RPMI7951 (cell line): Measurements from ENCODE around the gene NBR1. TPM values are rescaled to one million over a fixed set of nuclear protein-coding genes. Genes with fewer than 3 reads are reported as not detected.
"Not testable (repeated sequence)": the region's sequence is repeated elsewhere in the genome, so short reads cannot be mapped to it uniquely, and the experiment has no call there.

Source experiments
- DNase-seq: peaks from one replicate; pipeline ENCODE4 v3.0.0-alpha.2; 2012; ENCODE audit warnings: low read depth
- total RNA-seq: library from RNA; depleted of rRNA; stranded (reverse); fragments of >200 nt; shearing (Covaris generic); gene quantifications from 2 replicates; pipeline ENCODE4 v1.2.3, GENCODE V29; 2014; rRNA removed

NBR1 gene
- total RNA-seq, 1 experiment from 2014 or later = 52.4 TPM

GRCh38 chr17:43246456-43246855 is 75.4 kb downstream of the NBR1 start:
- DNase-seq = not testable (repeated sequence)

Other genes with a start within 250 kb of the NBR1 start
- 20.3 and 22.7 TPM in 2 replicates for gene AARSD1, start 206.8 kb upstream of the NBR1 start, total RNA-seq
- 2.0 and 2.3 TPM in 2 replicates for gene PTGES3L, start 191.1 kb upstream of the NBR1 start, total RNA-seq
- 4.7 and 5.0 TPM in 2 replicates for gene RUNDC1, start 190.6 kb upstream of the NBR1 start, total RNA-seq
- 1,798 and 1,894 TPM in 2 replicates for gene RPL27, start 172.8 kb upstream of the NBR1 start, total RNA-seq
- 26.7 and 43.8 TPM in 2 replicates for gene IFI35, start 164.4 kb upstream of the NBR1 start, total RNA-seq
- 97.0 and 112 TPM in 2 replicates for gene VAT1, start 148.8 kb upstream of the NBR1 start, total RNA-seq
- gene RND2, start 146.0 kb upstream of the NBR1 start, total RNA-seq = not detected in 2 replicates
- gene BRCA1, start 45.9 kb upstream of the NBR1 start, total RNA-seq = 34.2 and 34.6 TPM in 2 replicates
- 3.4 and 4.9 TPM in 2 replicates for gene TMEM106A, start 40.7 kb downstream of the NBR1 start, total RNA-seq
- not detected in 2 replicates for gene CCDC200, start 57.4 kb downstream of the NBR1 start, total RNA-seq
- gene RNU2-1, start 62.8 kb downstream of the NBR1 start, total RNA-seq = not detected in 2 replicates
- 16.3 and 22.0 TPM in 2 replicates for gene ARL4D, start 227.8 kb downstream of the NBR1 start, total RNA-seq